ENCODE measurements around the gene PTPRN2. TPM values are rescaled to one million over a fixed set of nuclear protein-coding genes. Genes with fewer than 3 reads are reported as not detected.

PTPRN2 gene
- total RNA-seq, 1 experiment from 2014 or later = 2.1 TPM

DNA sequence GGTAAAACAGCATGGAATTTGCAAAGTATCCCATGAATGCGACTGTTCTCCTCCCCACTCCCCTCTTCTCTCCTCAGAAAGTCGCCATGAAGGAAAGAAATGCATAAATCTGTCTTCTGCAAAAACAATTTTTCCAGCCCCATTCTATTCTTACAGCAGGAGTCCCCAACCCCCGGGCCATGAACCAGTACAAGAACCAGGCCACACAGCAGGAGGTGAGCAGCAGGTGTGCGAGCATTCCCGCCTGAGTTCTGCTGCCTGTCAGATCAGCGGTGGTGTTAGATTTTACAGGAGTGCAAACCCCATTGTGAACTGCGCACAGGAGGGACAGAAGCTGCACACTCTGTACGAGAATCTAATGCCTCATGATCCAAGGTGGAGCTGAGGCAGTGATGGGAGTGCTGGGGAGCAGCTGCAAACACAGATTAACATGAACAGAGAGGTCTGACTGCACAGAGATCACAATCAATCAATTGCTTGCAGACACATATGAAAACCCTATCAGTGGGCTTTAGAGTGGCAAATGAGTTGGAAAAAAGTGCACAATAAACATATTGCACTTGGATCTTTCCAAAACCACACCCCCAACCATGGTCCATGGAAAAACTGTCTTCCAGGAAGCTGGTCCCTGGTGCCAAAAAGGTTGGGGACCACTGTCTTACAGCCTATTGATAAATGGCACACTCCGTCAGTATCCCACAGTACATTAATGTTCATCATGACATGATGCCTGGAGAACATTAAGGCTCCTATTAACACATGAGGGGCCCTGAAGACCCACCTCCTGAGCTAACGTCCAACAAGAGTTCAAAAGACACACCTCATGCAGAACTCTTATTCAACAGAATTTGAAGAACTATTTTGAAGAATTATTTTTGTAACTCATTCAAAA is 205.0 kb downstream of the PTPRN2 start:
- Histone ChIP-seq H3K4me1 (ENCODE audit: control insufficient read depth in 1 of 2, insufficient read depth in 2 of 2, low read length in 2 of 2) (no peaks in the 10 kb centered on the region), H2AFZ (ENCODE audit: low read depth, low read length, poor library complexity, severe bottlenecking) (no peak overlapping the region), H3K9ac (ENCODE audit: low read length) (no peak overlapping the region), H3K9me2 (ENCODE audit: insufficient read depth) (no peaks in the 10 kb centered on the region), H3K4me3 (replicated peaks in 1 of 2; ENCODE audit: low read depth in 1 of 2, low read length in 2 of 2) (no peak overlapping the region), H3K27me3 (ENCODE audit: insufficient read depth, low read length) (peaks cover 4% of the 10 kb centered on the region; the same call in 1 of the 2 replicates), H4K20me1 (ENCODE audit: insufficient read depth) (no peaks in the 10 kb centered on the region), H3K79me2 (ENCODE audit: insufficient read depth, low read length) (no peaks in the 10 kb centered on the region), H3K9me3 (ENCODE audit: control insufficient read depth in 1 of 2, insufficient read depth in 1 of 2, low read depth in 1 of 2, low read length in 2 of 2) (no peaks in the 10 kb centered on the region), H3K4me2 (ENCODE audit: low read length) (no peak overlapping the region), H3K36me3 (ENCODE audit: control insufficient read depth in 1 of 2, insufficient read depth in 2 of 2, low read length in 2 of 2) (no peaks in the 10 kb centered on the region), H3K27ac (ENCODE audit: low read depth, low read length) (no peak overlapping the region)
- CTCF ChIA-PET = no interaction called here
- intact Hi-C loops (cut with micrococcal nuclease) = no loop called here
- RAD21 ChIA-PET (ENCODE audit: low non-redundant PET in 1 of 2, low total read pairs in 2 of 2, uncharacterized antibody in 2 of 2, unreplicated experiment in 2 of 2) = no interaction called here
- ATAC-seq (no peak), DNase-seq (ENCODE audit: low read depth, low spot score) (no peak)
- BruUV-seq (replicated peaks) = no TSS peak
- POLR2A ChIA-PET = no interaction called here
- no peak for TF ChIP-seq ELF1 (IDR thresholded peaks at IDR 0.05; ENCODE audit: borderline replicate concordance, low read depth)
- TF ChIP-seq EZH2phosphoT487 (IDR thresholded peaks at IDR 0.05; ENCODE audit: borderline replicate concordance) = no peak
- no peak for TF ChIP-seq ATF3 (IDR thresholded peaks at IDR 0.05)
- TF ChIP-seq EGR1 (IDR thresholded peaks at IDR 0.05; ENCODE audit: low read depth) = no peak
- TF ChIP-seq POLR2AphosphoS5 (IDR thresholded peaks at IDR 0.05; ENCODE audit: low read depth, low read length) = no peak
- no peak for TF ChIP-seq POLR2A (IDR thresholded peaks at IDR 0.05; ENCODE audit: borderline replicate concordance, extremely low read depth, insufficient read depth, insufficient read length)
- no peak for TF ChIP-seq JUND (IDR thresholded peaks at IDR 0.05)
- TF ChIP-seq FOSL1 (IDR thresholded peaks at IDR 0.05; ENCODE audit: low read depth) = no peak
- no peak for TF ChIP-seq SIN3A (IDR thresholded peaks at IDR 0.05; ENCODE audit: low read depth)
- TF ChIP-seq, protein P1, sequence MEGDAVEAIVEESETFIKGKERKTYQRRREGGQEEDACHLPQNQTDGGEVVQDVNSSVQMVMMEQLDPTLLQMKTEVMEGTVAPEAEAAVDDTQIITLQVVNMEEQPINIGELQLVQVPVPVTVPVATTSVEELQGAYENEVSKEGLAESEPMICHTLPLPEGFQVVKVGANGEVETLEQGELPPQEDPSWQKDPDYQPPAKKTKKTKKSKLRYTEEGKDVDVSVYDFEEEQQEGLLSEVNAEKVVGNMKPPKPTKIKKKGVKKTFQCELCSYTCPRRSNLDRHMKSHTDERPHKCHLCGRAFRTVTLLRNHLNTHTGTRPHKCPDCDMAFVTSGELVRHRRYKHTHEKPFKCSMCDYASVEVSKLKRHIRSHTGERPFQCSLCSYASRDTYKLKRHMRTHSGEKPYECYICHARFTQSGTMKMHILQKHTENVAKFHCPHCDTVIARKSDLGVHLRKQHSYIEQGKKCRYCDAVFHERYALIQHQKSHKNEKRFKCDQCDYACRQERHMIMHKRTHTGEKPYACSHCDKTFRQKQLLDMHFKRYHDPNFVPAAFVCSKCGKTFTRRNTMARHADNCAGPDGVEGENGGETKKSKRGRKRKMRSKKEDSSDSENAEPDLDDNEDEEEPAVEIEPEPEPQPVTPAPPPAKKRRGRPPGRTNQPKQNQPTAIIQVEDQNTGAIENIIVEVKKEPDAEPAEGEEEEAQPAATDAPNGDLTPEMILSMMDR (IDR thresholded peaks at IDR 0.05 in 2 of 3, conservative IDR thresholded peaks at IDR 0.05 in 1 of 3; ENCODE audit: borderline replicate concordance in 1 of 3, insufficient read depth in 1 of 3, low read depth in 2 of 3, low read length in 2 of 3) = no peak
- no peak for TF ChIP-seq MAX (IDR thresholded peaks at IDR 0.05)
- TF ChIP-seq EZH2 (IDR thresholded peaks at IDR 0.05) = no peak
- no peak for TF ChIP-seq ZNF274 (IDR thresholded peaks at IDR 0.05; ENCODE audit: low read depth, low read length)
- TF ChIP-seq, protein P2, sequence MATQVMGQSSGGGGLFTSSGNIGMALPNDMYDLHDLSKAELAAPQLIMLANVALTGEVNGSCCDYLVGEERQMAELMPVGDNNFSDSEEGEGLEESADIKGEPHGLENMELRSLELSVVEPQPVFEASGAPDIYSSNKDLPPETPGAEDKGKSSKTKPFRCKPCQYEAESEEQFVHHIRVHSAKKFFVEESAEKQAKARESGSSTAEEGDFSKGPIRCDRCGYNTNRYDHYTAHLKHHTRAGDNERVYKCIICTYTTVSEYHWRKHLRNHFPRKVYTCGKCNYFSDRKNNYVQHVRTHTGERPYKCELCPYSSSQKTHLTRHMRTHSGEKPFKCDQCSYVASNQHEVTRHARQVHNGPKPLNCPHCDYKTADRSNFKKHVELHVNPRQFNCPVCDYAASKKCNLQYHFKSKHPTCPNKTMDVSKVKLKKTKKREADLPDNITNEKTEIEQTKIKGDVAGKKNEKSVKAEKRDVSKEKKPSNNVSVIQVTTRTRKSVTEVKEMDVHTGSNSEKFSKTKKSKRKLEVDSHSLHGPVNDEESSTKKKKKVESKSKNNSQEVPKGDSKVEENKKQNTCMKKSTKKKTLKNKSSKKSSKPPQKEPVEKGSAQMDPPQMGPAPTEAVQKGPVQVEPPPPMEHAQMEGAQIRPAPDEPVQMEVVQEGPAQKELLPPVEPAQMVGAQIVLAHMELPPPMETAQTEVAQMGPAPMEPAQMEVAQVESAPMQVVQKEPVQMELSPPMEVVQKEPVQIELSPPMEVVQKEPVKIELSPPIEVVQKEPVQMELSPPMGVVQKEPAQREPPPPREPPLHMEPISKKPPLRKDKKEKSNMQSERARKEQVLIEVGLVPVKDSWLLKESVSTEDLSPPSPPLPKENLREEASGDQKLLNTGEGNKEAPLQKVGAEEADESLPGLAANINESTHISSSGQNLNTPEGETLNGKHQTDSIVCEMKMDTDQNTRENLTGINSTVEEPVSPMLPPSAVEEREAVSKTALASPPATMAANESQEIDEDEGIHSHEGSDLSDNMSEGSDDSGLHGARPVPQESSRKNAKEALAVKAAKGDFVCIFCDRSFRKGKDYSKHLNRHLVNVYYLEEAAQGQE (IDR thresholded peaks at IDR 0.05; ENCODE audit: low read depth) = no peak
- TF ChIP-seq CEBPB (IDR thresholded peaks at IDR 0.05; ENCODE audit: low read depth) = no peak
- TF ChIP-seq TCF7L2 (IDR thresholded peaks at IDR 0.05; ENCODE audit: borderline replicate concordance, extremely low read depth, insufficient read depth, insufficient read length) = no peak
- no peak for TF ChIP-seq SP1 (IDR thresholded peaks at IDR 0.05; ENCODE audit: low read depth)
- no peak for TF ChIP-seq YY1 (IDR thresholded peaks at IDR 0.05; ENCODE audit: extremely low read depth, insufficient replicate concordance, low read depth, low read length)
- TF ChIP-seq ZBTB33 (IDR thresholded peaks at IDR 0.05; ENCODE audit: extremely low read depth, insufficient replicate concordance, low read length) = no peak
